Breast epithelium (tissue), 4 donors: ENCODE measurements around the gene CAMTA1. TPM values are rescaled to one million over a fixed set of nuclear protein-coding genes. Genes with fewer than 3 reads are reported as not detected.

Experiments
- DNase-seq, 2 donors: peaks; one replicate each; pipeline ENCODE4 v3.0.0-alpha.2; 2019; ENCODE audit warnings: low spot score in 2 of 2
- H3K27ac ChIP-seq, 2 donors: fragments of 200-600 bp; sonication (generic) in 1 of 2; one replicate each; pipeline ENCODE4 v1.5.1; 2016 to 2019; ENCODE audit warnings: mild to moderate bottlenecking in 1 of 2
- H3K27me3 ChIP-seq, 2 donors: fragments of 200-600 bp; sonication (generic) in 1 of 2; one replicate each; pipeline versions ENCODE4 v1.5.1 to v1.6.0; 2017 to 2019; ENCODE audit warnings: control low read depth in 1 of 2, mild to moderate bottlenecking in 1 of 2
- H3K36me3 ChIP-seq: fragments of 200-600 bp; one replicate; pipeline ENCODE4 v1.5.1; 2019
- H3K4me1 ChIP-seq, 2 donors: fragments of 200-600 bp; sonication (generic); one replicate each; pipeline ENCODE4 v1.5.1; 2016 to 2019; ENCODE audit warnings: control low read depth in 1 of 2
- H3K4me3 ChIP-seq, 3 donors: fragments of 200-600 bp; sonication (generic); 1 replicate in 2 of 3; 2 replicates in 1 of 3; pipeline ENCODE4 v1.5.1; 2016 to 2019; ENCODE audit warnings: mild to moderate bottlenecking in 3 of 3, moderate library complexity in 2 of 3
- H3K9me3 ChIP-seq, 2 donors: fragments of 200-600 bp; sonication (generic) in 1 of 2; one replicate each; pipeline ENCODE4 v1.5.1; 2016 to 2019; ENCODE audit warnings: control low read depth in 1 of 2
- POLR2A ChIP-seq: fragments of 450-650 bp; IDR thresholded peaks from one replicate; pipeline ENCODE4 v1.6.1; 2016; ENCODE audit warnings: antibody characterized with exemption, mild to moderate bottlenecking, moderate library complexity
- POLR2AphosphoS5 ChIP-seq, 3 donors: sonication (generic); formaldehyde crosslinking; IDR thresholded peaks; one replicate each; pipeline ENCODE4 v1.6.1; 2017; ENCODE audit warnings: antibody characterized with exemption in 3 of 3
- intact Hi-C: fragments of 100-400 bp; cut with DNase I; formaldehyde crosslinking; loops from one replicate; pipeline ENCODE4 v1.15.1; 2023; ENCODE audit warnings: low total_unique reads
- total RNA-seq, 3 donors: library from RNA; depleted of rRNA; stranded (reverse); fragments of >200 nt; gene quantifications; one replicate each; pipeline ENCODE4 v1.1.0, GENCODE V29; 2016
- TF ChIP-seq, protein P1 (sequence below), 3 donors: fragments of 450-650 bp; IDR thresholded peaks; one replicate each; pipeline ENCODE4 v1.5.1; 2016 to 2017; ENCODE audit warnings: antibody characterized with exemption in 3 of 3, mild to moderate bottlenecking in 3 of 3, moderate library complexity in 3 of 3

CAMTA1 gene
- total RNA-seq, 3 donors from 2014 or later: 53.4 to 84.0 (median 61.9) TPM

DNA sequence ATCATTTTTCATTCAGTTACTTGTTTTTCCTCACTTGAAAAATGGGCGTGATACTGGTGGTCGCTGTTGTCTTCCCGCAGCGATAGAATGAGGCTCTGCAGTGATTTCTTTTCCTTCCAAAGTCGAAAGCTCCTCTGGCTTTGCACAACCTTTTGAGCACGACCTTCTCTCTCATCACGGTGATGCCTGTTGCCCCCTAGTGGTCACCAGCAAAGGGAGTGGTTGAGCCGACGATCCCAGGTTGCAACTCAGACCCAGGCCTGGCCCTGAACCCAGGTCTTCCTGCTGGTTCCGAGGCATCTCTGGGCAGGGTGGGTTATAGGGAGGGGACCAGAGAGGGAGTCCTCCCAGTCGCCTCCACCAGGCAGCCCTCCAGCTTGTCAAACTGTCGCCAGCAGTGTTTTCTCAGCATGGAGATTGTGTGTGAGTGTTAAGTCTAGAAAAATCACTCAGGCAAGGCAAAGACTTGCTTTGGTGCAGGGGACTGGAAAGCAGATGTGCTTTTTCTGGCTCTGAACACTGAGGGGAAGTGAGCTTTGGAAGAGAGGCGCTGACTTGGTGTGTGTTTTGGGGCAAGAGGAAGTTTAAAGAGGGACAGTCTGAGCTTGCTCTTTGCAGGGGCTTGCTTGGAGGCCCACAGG, 285.3 kb downstream of the CAMTA1 start:
- H3K36me3 ChIP-seq: no peaks in the 10 kb centered on the region
- no peak overlapping the region for H3K27ac ChIP-seq
- H3K9me3 ChIP-seq: no peaks in the 10 kb centered on the region
- H3K4me3 ChIP-seq: peak overlapping the region; percentile 25 to 63 (median 42)
- intact Hi-C loops: no loop called here
- H3K4me1 ChIP-seq: no peaks in the 10 kb centered on the region
- DNase-seq: peak in 1 of 2 donors; percentile 40
- no peak for TF ChIP-seq POLR2AphosphoS5 (IDR thresholded peaks at IDR 0.05)
- TF ChIP-seq, protein P1, sequence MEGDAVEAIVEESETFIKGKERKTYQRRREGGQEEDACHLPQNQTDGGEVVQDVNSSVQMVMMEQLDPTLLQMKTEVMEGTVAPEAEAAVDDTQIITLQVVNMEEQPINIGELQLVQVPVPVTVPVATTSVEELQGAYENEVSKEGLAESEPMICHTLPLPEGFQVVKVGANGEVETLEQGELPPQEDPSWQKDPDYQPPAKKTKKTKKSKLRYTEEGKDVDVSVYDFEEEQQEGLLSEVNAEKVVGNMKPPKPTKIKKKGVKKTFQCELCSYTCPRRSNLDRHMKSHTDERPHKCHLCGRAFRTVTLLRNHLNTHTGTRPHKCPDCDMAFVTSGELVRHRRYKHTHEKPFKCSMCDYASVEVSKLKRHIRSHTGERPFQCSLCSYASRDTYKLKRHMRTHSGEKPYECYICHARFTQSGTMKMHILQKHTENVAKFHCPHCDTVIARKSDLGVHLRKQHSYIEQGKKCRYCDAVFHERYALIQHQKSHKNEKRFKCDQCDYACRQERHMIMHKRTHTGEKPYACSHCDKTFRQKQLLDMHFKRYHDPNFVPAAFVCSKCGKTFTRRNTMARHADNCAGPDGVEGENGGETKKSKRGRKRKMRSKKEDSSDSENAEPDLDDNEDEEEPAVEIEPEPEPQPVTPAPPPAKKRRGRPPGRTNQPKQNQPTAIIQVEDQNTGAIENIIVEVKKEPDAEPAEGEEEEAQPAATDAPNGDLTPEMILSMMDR (IDR thresholded peaks at IDR 0.05): peak; percentile 58 to 80 (median 64)
- TF ChIP-seq POLR2A: no peak
- H3K27me3 ChIP-seq: no peaks in the 10 kb centered on the region

DNA sequence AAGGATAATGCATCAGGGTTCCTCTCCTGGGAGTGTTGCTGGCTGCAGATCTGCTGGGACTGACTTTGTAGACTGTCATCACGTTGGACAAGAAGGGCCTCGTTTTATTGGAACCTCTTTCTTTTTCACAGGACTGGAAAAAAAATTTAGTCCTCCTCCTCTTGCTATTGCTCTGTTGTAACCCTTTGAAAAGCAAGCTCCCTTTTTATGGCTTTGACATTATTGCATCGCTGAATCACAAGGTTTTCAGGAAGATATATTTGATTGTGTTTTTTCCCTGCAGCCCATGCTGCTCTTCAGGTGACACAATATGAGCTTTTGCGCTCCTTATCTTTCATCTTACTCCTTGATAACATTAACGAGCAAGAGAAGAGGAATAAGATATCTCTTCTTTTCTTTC, 290.9 kb downstream of the CAMTA1 start:
- TF ChIP-seq POLR2AphosphoS5 (IDR thresholded peaks at IDR 0.05) (no peak), POLR2A (no peak)
- TF ChIP-seq, protein P1 (IDR thresholded peaks at IDR 0.05): no peak
- Histone ChIP-seq H3K27ac (no peak overlapping the region), H3K9me3 (peaks cover 0 to 18% of the 10 kb centered on the region in 2 donors), H3K36me3 (no peaks in the 10 kb centered on the region), H3K4me1 (no peaks in the 10 kb centered on the region), H3K4me3 (no peak overlapping the region), H3K27me3 (no peaks in the 10 kb centered on the region)
- intact Hi-C loops: no loop called here
- DNase-seq: no peak

DNA sequence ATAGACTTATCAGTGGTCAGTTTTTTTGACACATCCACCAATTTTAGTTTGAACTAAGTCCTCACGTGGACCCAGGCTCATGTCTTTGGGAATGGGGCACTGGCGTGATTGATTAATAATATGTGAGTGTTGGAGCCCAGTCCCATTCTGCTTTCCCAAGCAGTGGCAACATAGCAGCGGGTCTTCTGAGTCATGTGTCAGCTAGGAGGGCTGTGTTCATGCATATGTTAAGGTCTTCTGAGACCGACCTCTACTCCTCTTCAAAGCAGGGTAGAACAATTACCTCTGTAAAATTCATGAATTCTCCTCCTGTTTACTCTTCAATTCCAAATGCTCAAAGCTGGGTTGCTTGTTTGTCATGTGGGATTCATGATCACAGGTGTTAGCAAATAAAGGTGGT, 291.3 kb downstream of the CAMTA1 start:
- no peaks in the 10 kb centered on the region for H3K27me3 ChIP-seq
- TF ChIP-seq POLR2A: no peak
- no peak for TF ChIP-seq POLR2AphosphoS5 (IDR thresholded peaks at IDR 0.05)
- TF ChIP-seq, protein P1 (IDR thresholded peaks at IDR 0.05): no peak
- H3K36me3 ChIP-seq: no peaks in the 10 kb centered on the region
- no peak overlapping the region for H3K4me3 ChIP-seq
- no peaks in the 10 kb centered on the region for H3K4me1 ChIP-seq
- H3K9me3 ChIP-seq: peaks cover 0 to 18% of the 10 kb centered on the region in 2 donors
- no peak for DNase-seq
- intact Hi-C loops: no loop called here
- no peak overlapping the region for H3K27ac ChIP-seq

DNA sequence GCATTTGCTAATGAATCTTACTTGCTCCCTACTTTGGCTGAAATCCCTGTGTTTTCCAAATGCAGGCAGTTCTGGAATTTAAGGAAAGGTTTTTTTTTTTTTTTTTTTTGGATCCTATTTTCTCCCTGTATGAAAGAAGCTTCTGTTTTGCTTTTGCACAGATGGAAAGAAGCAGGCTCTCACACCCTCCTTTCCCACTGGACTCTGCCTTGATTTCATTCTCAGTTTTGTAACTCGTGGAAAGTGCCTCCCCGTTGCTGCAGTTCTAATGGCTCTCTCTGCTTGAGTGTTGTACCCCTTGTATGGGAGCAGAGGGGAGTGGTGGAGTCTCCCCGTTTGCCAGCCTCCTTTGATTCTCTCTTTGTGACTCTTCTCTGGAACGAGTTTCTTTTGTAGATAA, 291.9 kb downstream of the CAMTA1 start:
- Histone ChIP-seq H3K27ac (no peak overlapping the region), H3K36me3 (no peaks in the 10 kb centered on the region), H3K4me3 (no peak overlapping the region), H3K9me3 (peaks cover 0 to 18% of the 10 kb centered on the region in 2 donors), H3K27me3 (no peaks in the 10 kb centered on the region), H3K4me1 (no peaks in the 10 kb centered on the region)
- no peak for DNase-seq
- intact Hi-C loops: no loop called here
- TF ChIP-seq, protein P1 (IDR thresholded peaks at IDR 0.05): no peak
- TF ChIP-seq POLR2A (no peak), POLR2AphosphoS5 (IDR thresholded peaks at IDR 0.05) (no peak)

DNA sequence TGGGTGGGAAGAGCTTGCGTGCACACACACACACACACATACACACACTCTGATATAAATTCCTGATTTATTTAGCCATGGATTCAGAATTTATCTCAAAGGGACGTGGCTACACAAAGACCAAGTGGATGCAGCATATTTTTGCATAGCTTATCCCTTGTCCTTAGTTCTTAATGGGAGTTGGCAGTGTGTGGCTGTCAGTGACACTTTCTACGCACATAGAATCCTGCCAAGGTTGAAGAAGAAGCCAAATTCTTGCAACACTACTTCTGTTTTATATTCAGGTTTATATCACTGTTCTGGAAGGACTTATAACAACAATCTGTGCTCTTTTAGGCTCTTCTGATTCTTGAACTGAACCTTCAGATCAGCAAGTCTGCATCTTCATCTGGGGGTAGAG, 292.7 kb downstream of the CAMTA1 start:
- Histone ChIP-seq H3K4me1 (no peaks in the 10 kb centered on the region), H3K9me3 (peaks cover 0 to 18% of the 10 kb centered on the region in 2 donors), H3K36me3 (no peaks in the 10 kb centered on the region), H3K27me3 (no peaks in the 10 kb centered on the region), H3K27ac (no peak overlapping the region), H3K4me3 (no peak overlapping the region)
- intact Hi-C loops: no loop called here
- no peak for TF ChIP-seq POLR2AphosphoS5 (IDR thresholded peaks at IDR 0.05)
- TF ChIP-seq POLR2A: no peak
- TF ChIP-seq, protein P1 (IDR thresholded peaks at IDR 0.05): no peak
- no peak for DNase-seq
